ENCODE data around the gene GAS7.
"Not testable (repeated sequence)": the region's sequence is repeated elsewhere in the genome, so short reads cannot be mapped to it uniquely, and the experiment has no call there.

Gene GAS7

GRCh38 chr17:10013365-10014112 lies 184.9 kb downstream of the GAS7 start:
- peak; percentile 90 for DNase-seq

- DNase-seq = no peak
Measured at GRCh38 chr17:10010752-10011151, 187.7 kb downstream of the GAS7 start.

GRCh38 chr17:10003705-10004104 lies 194.7 kb downstream of the GAS7 start:
- no peak for DNase-seq

GRCh38 chr17:10002567-10003360 lies 195.6 kb downstream of the GAS7 start:
- DNase-seq = not testable (repeated sequence)

GRCh38 chr17:10001306-10001873 lies 197.0 kb downstream of the GAS7 start:
- DNase-seq = no peak

- no peak for DNase-seq
Measured at GRCh38 chr17:9999919-10000695, 198.3 kb downstream of the GAS7 start.

GRCh38 chr17:9998060-9998459 lies 200.3 kb downstream of the GAS7 start:
- no peak for DNase-seq

GRCh38 chr17:9994761-9995160 lies 203.6 kb downstream of the GAS7 start:
- DNase-seq = no peak

GRCh38 chr17:9991796-9992195 lies 206.6 kb downstream of the GAS7 start:
- no peak for DNase-seq

GRCh38 chr17:9991351-9991750 lies 207.1 kb downstream of the GAS7 start:
- no peak for DNase-seq

- DNase-seq = peak; percentile 40
Measured at GRCh38 chr17:9987779-9988585, 210.4 kb downstream of the GAS7 start.

GRCh38 chr17:9986754-9987382 lies 211.5 kb downstream of the GAS7 start:
- no peak for DNase-seq

GRCh38 chr17:9985646-9986045 lies 212.8 kb downstream of the GAS7 start:
- no peak for DNase-seq

GRCh38 chr17:9984768-9985167 lies 213.6 kb downstream of the GAS7 start:
- no peak for DNase-seq

- DNase-seq = no peak
Measured at GRCh38 chr17:9982159-9982558, 216.2 kb downstream of the GAS7 start.

- DNase-seq = no peak
Measured at GRCh38 chr17:9981344-9981915, 217.0 kb downstream of the GAS7 start.

- DNase-seq = no peak
Measured at GRCh38 chr17:9979463-9979995, 218.9 kb downstream of the GAS7 start.

- DNase-seq = peak; percentile 51
Measured at GRCh38 chr17:9977180-9977575, 221.2 kb downstream of the GAS7 start.

GRCh38 chr17:9976283-9977179 lies 221.9 kb downstream of the GAS7 start:
- peak; percentile 29 for DNase-seq
